HG03520 (cell line): ENCODE data around the gene OPA1.

Source experiments
- ATAC-seq: cut with Tn5 transposase; IDR thresholded peaks from one replicate; pipeline ENCODE4 v1.9.1; 2021; ENCODE audit warnings: mild to moderate bottlenecking, moderate library complexity; ENCODE audit not compliant: unreplicated experiment

The OPA1 gene

GRCh38 chr3:193708270-193708669 lies 115.3 kb downstream of the OPA1 start:
- no peak for ATAC-seq

- no peak for ATAC-seq
Measured at GRCh38 chr3:193710286-193711165, 117.5 kb downstream of the OPA1 start.

GRCh38 chr3:193711166-193711485 lies 118.1 kb downstream of the OPA1 start:
- no peak for ATAC-seq

GRCh38 chr3:193711523-193711963 lies 118.5 kb downstream of the OPA1 start:
- ATAC-seq: no peak

GRCh38 chr3:193711964-193712598 lies 119.1 kb downstream of the OPA1 start:
- ATAC-seq: no peak

- no peak for ATAC-seq
Measured at GRCh38 chr3:193712938-193713337, 119.9 kb downstream of the OPA1 start.

GRCh38 chr3:193714523-193715137 lies 121.6 kb downstream of the OPA1 start:
- no peak for ATAC-seq

GRCh38 chr3:193716150-193716549 lies 123.1 kb downstream of the OPA1 start:
- ATAC-seq: no peak

- ATAC-seq: no peak
Measured at GRCh38 chr3:193719735-193720134, 126.7 kb downstream of the OPA1 start.

GRCh38 chr3:193720169-193720568 lies 127.2 kb downstream of the OPA1 start:
- no peak for ATAC-seq

GRCh38 chr3:193722566-193722965 lies 129.6 kb downstream of the OPA1 start:
- no peak for ATAC-seq

- no peak for ATAC-seq
Measured at GRCh38 chr3:193727089-193727488, 134.1 kb downstream of the OPA1 start.

GRCh38 chr3:193728429-193729087 lies 135.6 kb downstream of the OPA1 start:
- ATAC-seq: no peak

GRCh38 chr3:193729088-193729465 lies 136.1 kb downstream of the OPA1 start:
- no peak for ATAC-seq

- no peak for ATAC-seq
Measured at GRCh38 chr3:193729601-193730000, 136.6 kb downstream of the OPA1 start.

GRCh38 chr3:193730511-193730910 lies 137.5 kb downstream of the OPA1 start:
- ATAC-seq: no peak

- no peak for ATAC-seq
Measured at GRCh38 chr3:193730976-193731375, 138.0 kb downstream of the OPA1 start.

GRCh38 chr3:193731656-193732055 lies 138.6 kb downstream of the OPA1 start:
- ATAC-seq: no peak

GRCh38 chr3:193732391-193732790 lies 139.4 kb downstream of the OPA1 start:
- ATAC-seq: no peak

- no peak for ATAC-seq
Measured at GRCh38 chr3:193732827-193733226, 139.8 kb downstream of the OPA1 start.

- no peak for ATAC-seq
Measured at GRCh38 chr3:193734737-193735366, 141.8 kb downstream of the OPA1 start.
